CD14-positive monocyte (primary cell): ENCODE results near the gene CSGALNACT2. TPM values are rescaled to one million over a fixed set of nuclear protein-coding genes. Genes with fewer than 3 reads are reported as not detected.
A peak's percentile ranks its signal among the peaks of the same experiment; 100 is the strongest.

Experiments used
- DNase-seq, 3 donors: peaks; one replicate each; pipeline ENCODE4 v3.0.0-alpha.2; 2011 to 2022
- H2AFZ ChIP-seq: 2 replicates; pipeline ENCODE4 v1.6.0; 2012; ENCODE audit warnings: mild to moderate bottlenecking, low read depth, low read length, inconsistent platforms; ENCODE audit not compliant: insufficient read depth, poor library complexity, severe bottlenecking
- H3K27ac ChIP-seq, 2 donors: 1 replicate in 1 of 2; 2 replicates in 1 of 2; pipeline ENCODE4 v1.5.1; 2012 to 2013; ENCODE audit warnings: low read length in 2 of 2, control low read depth in 1 of 2, inconsistent platforms in 1 of 2, low read depth in 1 of 2, mild to moderate bottlenecking in 1 of 2
- H3K27me3 ChIP-seq, 2 donors: one replicate each; pipeline versions ENCODE4 v1.6.0 to v1.6.1; 2011 to 2013; ENCODE audit warnings: low read length in 2 of 2; ENCODE audit not compliant: control insufficient read depth in 2 of 2, insufficient read depth in 2 of 2
- H3K36me3 ChIP-seq, 2 donors: replicated peaks in 1 of 2; 1 replicate in 1 of 2; 2 replicates in 1 of 2; pipeline versions ENCODE4 v1.5.1 to v1.6.1; 2012 to 2013; ENCODE audit warnings: low read length in 2 of 2, control low read depth in 1 of 2, inconsistent platforms in 1 of 2, mild to moderate bottlenecking in 1 of 2; ENCODE audit not compliant: insufficient read depth in 2 of 2, control insufficient read depth in 1 of 2
- H3K4me1 ChIP-seq, 2 donors: 1 replicate in 1 of 2; 2 replicates in 1 of 2; pipeline versions ENCODE4 v1.5.1 to v1.6.1; 2012 to 2013; ENCODE audit warnings: low read length in 2 of 2, control low read depth in 1 of 2, inconsistent platforms in 1 of 2, mild to moderate bottlenecking in 1 of 2, moderate library complexity in 1 of 2; ENCODE audit not compliant: insufficient read depth in 2 of 2, control insufficient read depth in 1 of 2
- H3K4me2 ChIP-seq: replicated peaks from 2 replicates; pipeline ENCODE3; 2012; ENCODE audit warnings: low read length, moderate library complexity, mild to moderate bottlenecking; ENCODE audit not compliant: poor library complexity, severe bottlenecking; ENCODE audit errors: extremely low read depth
- H3K4me3 ChIP-seq, 3 experiments: fragments of 200-600 bp in 1 of 3; sonication (generic) in 1 of 3; replicated peaks in 1 of 3; 1 replicate in 2 of 3; 2 replicates in 1 of 3; pipeline ENCODE4 v1.5.1; 2011 to 2013; ENCODE audit warnings: low read length in 3 of 3, mild to moderate bottlenecking in 3 of 3, control low read depth in 2 of 3, low read depth in 2 of 3, inconsistent platforms in 1 of 3, moderate library complexity in 1 of 3
- H3K79me2 ChIP-seq: 2 replicates; pipeline ENCODE4 v1.6.0; 2012; ENCODE audit warnings: mild to moderate bottlenecking, control low read depth, inconsistent platforms, low read length, moderate library complexity; ENCODE audit not compliant: insufficient read depth
- H3K9ac ChIP-seq: 2 replicates; pipeline ENCODE4 v1.6.0; 2017; ENCODE audit warnings: low read length, mild to moderate bottlenecking; ENCODE audit not compliant: insufficient read depth, poor library complexity, severe bottlenecking
- H3K9me3 ChIP-seq, 2 donors: replicated peaks in 1 of 2; 1 replicate in 1 of 2; 2 replicates in 1 of 2; pipeline versions ENCODE4 v1.5.1 to v1.6.1; 2012 to 2013; ENCODE audit warnings: low read length in 2 of 2, control low read depth in 1 of 2; ENCODE audit not compliant: control insufficient read depth in 1 of 2, insufficient read depth in 1 of 2
- H4K20me1 ChIP-seq: 2 replicates; pipeline ENCODE4 v1.6.0; 2012; ENCODE audit warnings: mild to moderate bottlenecking, low read length, control low read depth, moderate library complexity; ENCODE audit not compliant: insufficient read depth
- H3K27ac Mint-ChIP-seq, 7 donors: one replicate each; pipeline ENCODE4 v1.8.0; 2020; ENCODE audit warnings: mild to moderate bottlenecking in 7 of 7, mixed read lengths in 7 of 7, moderate library complexity in 6 of 7, inconsistent platforms in 2 of 7
- H3K27me3 Mint-ChIP-seq, 3 donors: one replicate each; pipeline ENCODE4 v1.8.0; 2021 to 2022; ENCODE audit warnings: low read depth in 3 of 3, mild to moderate bottlenecking in 3 of 3, mixed read lengths in 3 of 3, moderate library complexity in 3 of 3, inconsistent platforms in 1 of 3
- H3K36me3 Mint-ChIP-seq, 2 donors: one replicate each; pipeline ENCODE4 v1.8.0; 2020; ENCODE audit warnings: mixed read lengths in 2 of 2, inconsistent platforms in 1 of 2, mild to moderate bottlenecking in 1 of 2
- H3K4me1 Mint-ChIP-seq: one replicate; pipeline ENCODE4 v1.8.0; 2020; ENCODE audit warnings: mild to moderate bottlenecking, mixed read lengths
- H3K4me3 Mint-ChIP-seq, 2 donors: one replicate each; pipeline ENCODE4 v1.8.0; 2020; ENCODE audit warnings: mild to moderate bottlenecking in 2 of 2, mixed read lengths in 2 of 2, moderate library complexity in 1 of 2
- H3K9me3 Mint-ChIP-seq, 7 donors: one replicate each; pipeline ENCODE4 v1.8.0; 2020 to 2022; ENCODE audit warnings: mixed read lengths in 7 of 7, mild to moderate bottlenecking in 6 of 7, moderate library complexity in 6 of 7, inconsistent platforms in 2 of 7
- CTCF ChIP-seq: fragments of 200-600 bp; IDR thresholded peaks from one replicate; pipeline ENCODE4 v1.8.0; 2022; ENCODE audit warnings: antibody characterized with exemption, mild to moderate bottlenecking
- WGBS: methylation state at CpG from one replicate; pipeline ENCODE4 v1.1.5; 2013; ENCODE audit warnings: missing lambda C conversion rate; ENCODE audit not compliant: insufficient coverage; 5-methylcytosine and 5-hydroxymethylcytosine counted together
- intact Hi-C, 2 donors: fragments of 100-400 bp; cut with micrococcal nuclease; formaldehyde crosslinking; loops; one replicate each; pipeline versions ENCODE4 v1.15.0 to v1.15.1; 2023
- polyA plus RNA-seq, 3 donors: library from polyadenylated mRNA; depleted of rRNA in 1 of 3; unstranded in 2 of 3; stranded (reverse) in 1 of 3; fragments of 300-500 nt in 2 of 3; fragments of >200 nt in 1 of 3; fragmentation: Illumina TruSeq in 2 of 3; gene quantifications; 1 replicate in 2 of 3; 2 replicates in 1 of 3; pipeline ENCODE4 v1.2.3, GENCODE V29; 2012 to 2021

The CSGALNACT2 gene
- polyA plus RNA-seq, 3 donors: 43.7 to 80.1 (median 48.2) TPM

GRCh38 chr10:43137717-43138020, 576 bp upstream of the CSGALNACT2 start:
- H3K4me1 ChIP-seq: peaks cover 52 to 82% of the 10 kb centered on the region in 2 donors

GRCh38 chr10:43138757-43139241, 554 bp downstream of the CSGALNACT2 start:
- peak overlapping the region; percentile 78 for H3K4me2 ChIP-seq
- peak overlapping the region; percentile 95 for H3K9ac ChIP-seq
- peak overlapping the region; percentile 89 to 99 (median 98) for H3K4me3 ChIP-seq
- Mint-ChIP-seq H3K4me3 (peak overlapping the region; percentile 97 to 99), H3K27ac (peak overlapping the region; percentile 98 to 100 (median 99)), H3K27me3 (peaks cover 0 to 4% (median 0%) of the 10 kb centered on the region in 3 donors), H3K36me3 (peaks cover 25 to 27% of the 10 kb centered on the region in 2 donors), H3K9me3 (peaks cover 0 to 2% (median 0%) of the 10 kb centered on the region in 7 donors), H3K4me1 (peaks cover 63% of the 10 kb centered on the region)
- H3K4me1 ChIP-seq: peaks cover 50 to 82% of the 10 kb centered on the region in 2 donors
- H2AFZ ChIP-seq: no peak overlapping the region
- peak; percentile 69 to 74 (median 74) for DNase-seq
- intact Hi-C loops: loop anchor here in 1 of 2 donors (2.0 to 5.0 kb wide), 2 partner anchors 18 to 34 kb away; no protein-coding TSS in a partner anchor
- H4K20me1 ChIP-seq: peaks cover 32% of the 10 kb centered on the region
- H3K79me2 ChIP-seq: peaks cover 81% of the 10 kb centered on the region
- H3K36me3 ChIP-seq: no peaks in the 10 kb centered on the region
- TF ChIP-seq CTCF: no peak
- WGBS: 0% methylated on average over 13 of the region's 22 CpGs
- peak overlapping the region; percentile 97 to 98 for H3K27ac ChIP-seq
- H3K9me3 ChIP-seq: no peaks in the 10 kb centered on the region
- no peaks in the 10 kb centered on the region for H3K27me3 ChIP-seq

More at GRCh38 chr10:43137717-43138020, 576 bp upstream of the CSGALNACT2 start:
- WGBS: 1% methylated on average over 27 of the region's 30 CpGs
- Histone ChIP-seq H3K9ac (peak overlapping the region; percentile 95), H3K79me2 (peaks cover 70% of the 10 kb centered on the region), H4K20me1 (peaks cover 21% of the 10 kb centered on the region), H3K9me3 (no peaks in the 10 kb centered on the region), H3K27me3 (no peaks in the 10 kb centered on the region), H3K4me2 (peak overlapping the region; percentile 78), H3K4me3 (peak overlapping the region; percentile 58 to 89 (median 77)), H2AFZ (peak overlapping the region; percentile 69), H3K27ac (peak overlapping the region; percentile 88 to 98), H3K36me3 (no peaks in the 10 kb centered on the region)
- intact Hi-C loops: loop anchor here in 1 of 2 donors (2.0 to 5.0 kb wide), 2 partner anchors 17 to 35 kb away; no protein-coding TSS in a partner anchor
- Mint-ChIP-seq H3K36me3 (peaks cover 20 to 24% of the 10 kb centered on the region in 2 donors), H3K4me1 (peaks cover 64% of the 10 kb centered on the region), H3K9me3 (peaks cover 0 to 2% (median 0%) of the 10 kb centered on the region in 7 donors), H3K27me3 (peaks cover 0 to 4% (median 0%) of the 10 kb centered on the region in 3 donors), H3K4me3 (peak overlapping the region; percentile 95 to 97), H3K27ac (peak overlapping the region; percentile 93 to 98 (median 97))
- TF ChIP-seq CTCF: no peak
- DNase-seq: no peak
